GM18508 (cell line): ENCODE measurements around the gene C22orf39.
"Not testable (repeated sequence)": the region's sequence is repeated elsewhere in the genome, so short reads cannot be mapped to it uniquely, and the experiment has no call there.

Source experiments
- ATAC-seq: cut with Tn5 transposase; IDR thresholded peaks from one replicate; pipeline ENCODE4 v1.9.1; 2021; ENCODE audit warnings: moderate number of reproducible peaks; ENCODE audit not compliant: insufficient read depth, unreplicated experiment

C22orf39 gene

GRCh38 chr22:19455585-19456370, 8.3 kb upstream of the C22orf39 start:
- ATAC-seq = no peak

GRCh38 chr22:19455033-19455432, 7.5 kb upstream of the C22orf39 start:
- no peak for ATAC-seq

- ATAC-seq = no peak
Measured at GRCh38 chr22:19454156-19454555, 6.6 kb upstream of the C22orf39 start.

GRCh38 chr22:19453718-19454117, 6.2 kb upstream of the C22orf39 start:
- no peak for ATAC-seq

GRCh38 chr22:19451570-19451969, 4.1 kb upstream of the C22orf39 start:
- no peak for ATAC-seq

GRCh38 chr22:19450363-19451175, 3.1 kb upstream of the C22orf39 start:
- no peak for ATAC-seq

- ATAC-seq = no peak
Measured at GRCh38 chr22:19449422-19449767, 1.9 kb upstream of the C22orf39 start.

- no peak for ATAC-seq
Measured at GRCh38 chr22:19448739-19449421, 1.4 kb upstream of the C22orf39 start.

- no peak for ATAC-seq
Measured at GRCh38 chr22:19448076-19448607, 631 bp upstream of the C22orf39 start.

GRCh38 chr22:19446603-19447329, 745 bp downstream of the C22orf39 start:
- ATAC-seq = no peak

GRCh38 chr22:19445279-19445982, 2.1 kb downstream of the C22orf39 start:
- ATAC-seq = not testable (repeated sequence)

GRCh38 chr22:19443544-19444211, 3.8 kb downstream of the C22orf39 start:
- ATAC-seq = no peak

GRCh38 chr22:19442166-19442565, 5.3 kb downstream of the C22orf39 start:
- ATAC-seq = no peak

GRCh38 chr22:19440411-19441195, 6.9 kb downstream of the C22orf39 start:
- no peak for ATAC-seq

GRCh38 chr22:19438298-19438697, 9.2 kb downstream of the C22orf39 start:
- no peak for ATAC-seq

GRCh38 chr22:19436444-19437161, 10.9 kb downstream of the C22orf39 start:
- not testable (repeated sequence) for ATAC-seq

GRCh38 chr22:19434829-19435580, 12.5 kb downstream of the C22orf39 start:
- no peak for ATAC-seq
